NCI-H146 (cell line): ENCODE measurements around the gene TDRD9.

Experiments
- DNase-seq: peaks from one replicate; lab custom pipeline; 2025; lab: John Stamatoyannopoulos, UW

TDRD9 gene

DNA sequence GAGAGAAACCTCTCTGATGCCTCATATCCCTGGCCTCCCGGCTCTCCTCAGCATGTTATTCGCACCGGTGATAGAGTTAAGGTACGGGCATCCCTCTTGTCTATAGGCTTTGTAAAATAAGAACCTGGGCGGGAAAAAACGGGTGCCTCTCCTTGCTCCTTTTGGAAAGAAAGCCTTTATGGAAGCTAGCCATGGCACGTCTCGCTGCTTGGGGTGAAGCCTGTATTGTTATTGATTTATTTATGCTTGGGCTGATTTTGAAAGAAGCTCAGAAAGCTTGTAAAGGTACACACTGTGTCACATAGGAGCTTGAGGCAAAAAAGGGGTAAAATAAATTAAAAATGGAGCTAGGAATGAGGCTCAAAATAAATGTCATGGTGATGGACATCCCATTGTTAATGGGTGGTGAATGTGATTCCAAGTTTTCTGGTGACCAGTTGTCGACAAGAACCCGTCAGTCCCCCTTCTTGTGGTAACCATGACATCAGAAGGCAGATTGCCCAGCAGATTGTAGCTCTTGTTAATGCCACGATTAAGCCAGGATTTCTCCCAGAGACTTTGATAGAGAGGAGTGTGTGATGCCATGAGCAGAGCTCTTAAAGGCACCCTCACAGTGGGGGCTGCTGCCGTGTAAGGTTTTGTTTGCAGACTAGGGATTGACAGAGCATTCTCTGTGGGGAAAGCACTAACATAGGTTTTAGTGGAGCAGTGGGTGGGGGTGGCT is 106.9 kb downstream of the TDRD9 start:
- DNase-seq, result no peak

DNA sequence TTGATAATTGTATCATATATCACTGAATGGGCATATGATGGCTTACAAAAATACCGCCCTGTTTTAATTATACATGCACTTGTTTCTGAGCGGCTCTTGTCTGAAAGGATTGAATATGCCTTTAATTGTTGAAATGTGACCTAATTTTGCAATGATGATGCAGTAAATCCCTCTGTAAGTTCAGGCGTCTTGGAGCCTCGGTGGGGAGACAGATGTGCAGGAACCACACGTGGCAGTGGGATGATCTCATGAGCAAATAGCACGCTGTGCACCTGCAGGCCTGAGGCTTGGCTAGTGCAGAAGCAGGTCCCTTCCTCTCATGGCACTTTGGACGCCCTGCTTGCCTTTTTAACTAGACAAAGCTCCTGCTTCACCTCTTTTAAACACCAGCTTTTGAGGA is 108.0 kb downstream of the TDRD9 start:
- DNase-seq, result no peak

DNA sequence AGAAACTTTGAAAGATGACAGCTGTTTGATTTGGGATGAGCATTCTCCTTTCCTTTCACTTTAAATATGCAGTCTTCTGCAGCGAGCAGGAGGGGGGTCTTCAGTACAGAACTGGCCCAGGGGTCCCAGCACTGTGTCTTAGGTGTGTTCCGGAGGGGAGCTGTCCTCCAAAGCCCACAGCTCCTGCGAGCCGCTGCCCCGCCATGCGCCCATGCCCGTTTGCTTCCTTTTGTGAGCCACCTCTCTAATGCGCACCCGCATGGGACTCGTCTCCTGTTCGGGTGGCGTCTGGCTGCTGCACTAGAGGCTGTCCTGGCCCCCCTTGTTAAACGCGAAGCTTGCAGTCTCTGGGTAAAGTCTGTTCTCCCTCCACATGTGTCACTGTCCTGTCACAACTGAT is 108.8 kb downstream of the TDRD9 start:
- no peak for DNase-seq

DNA sequence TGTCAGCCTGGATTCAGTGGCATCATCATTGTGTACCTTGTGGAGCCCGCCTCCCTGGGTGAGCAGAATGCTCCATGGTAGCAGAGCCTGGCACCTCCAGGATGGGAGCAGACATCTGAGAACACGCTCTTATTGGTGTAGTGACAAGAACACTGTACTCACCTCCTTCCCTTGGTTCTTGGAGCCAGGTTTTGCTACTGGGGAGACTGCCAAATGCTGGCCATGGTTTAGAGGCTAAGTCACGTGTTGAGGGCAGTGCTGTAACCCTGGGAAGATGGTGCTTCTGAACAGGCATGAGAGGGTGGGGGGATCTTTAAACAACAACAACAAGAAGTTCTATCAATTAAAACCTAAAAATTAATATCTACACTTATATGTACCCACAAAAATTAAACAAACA is 109.6 kb downstream of the TDRD9 start:
- no peak for DNase-seq

DNA sequence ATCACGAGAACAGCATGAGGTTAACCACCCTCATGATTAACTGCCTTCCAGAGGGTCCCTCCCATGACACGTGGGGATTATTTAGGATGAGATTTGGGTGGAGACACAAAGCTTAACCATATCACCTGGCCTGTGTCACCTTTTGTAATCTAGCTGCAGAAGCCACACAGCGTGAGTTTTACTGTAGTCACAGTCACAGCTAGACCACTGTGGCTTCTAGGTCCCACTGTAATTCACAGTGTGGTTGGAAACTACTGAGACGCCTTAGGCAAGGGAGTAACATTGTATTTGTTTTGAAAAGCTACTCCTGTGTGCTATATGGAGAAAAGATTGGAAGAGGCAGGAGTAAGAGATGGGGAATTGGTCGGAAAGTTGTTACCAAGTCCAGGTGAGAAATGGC is 111.0 kb downstream of the TDRD9 start:
- DNase-seq, result no peak

DNA sequence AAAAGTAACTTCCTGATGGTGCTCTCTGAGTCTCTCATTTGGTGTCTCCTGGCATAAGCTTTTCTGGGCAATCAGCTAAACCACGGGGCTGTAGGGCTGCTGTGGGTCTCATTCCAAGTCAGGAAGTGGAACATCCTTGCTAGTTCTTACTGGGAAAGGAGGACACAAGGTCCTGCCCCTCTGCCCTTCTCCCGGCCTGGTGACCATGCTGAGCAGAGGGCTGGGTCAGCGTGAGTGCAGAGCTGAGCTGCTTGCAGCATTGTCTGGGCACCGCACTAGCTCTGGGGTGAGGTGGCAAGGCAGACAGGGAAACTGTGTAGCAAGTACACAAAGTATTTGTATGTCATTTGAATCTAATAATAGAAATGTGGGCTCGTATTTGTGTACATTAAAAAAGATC is 112.3 kb downstream of the TDRD9 start:
- DNase-seq, result no peak

DNA sequence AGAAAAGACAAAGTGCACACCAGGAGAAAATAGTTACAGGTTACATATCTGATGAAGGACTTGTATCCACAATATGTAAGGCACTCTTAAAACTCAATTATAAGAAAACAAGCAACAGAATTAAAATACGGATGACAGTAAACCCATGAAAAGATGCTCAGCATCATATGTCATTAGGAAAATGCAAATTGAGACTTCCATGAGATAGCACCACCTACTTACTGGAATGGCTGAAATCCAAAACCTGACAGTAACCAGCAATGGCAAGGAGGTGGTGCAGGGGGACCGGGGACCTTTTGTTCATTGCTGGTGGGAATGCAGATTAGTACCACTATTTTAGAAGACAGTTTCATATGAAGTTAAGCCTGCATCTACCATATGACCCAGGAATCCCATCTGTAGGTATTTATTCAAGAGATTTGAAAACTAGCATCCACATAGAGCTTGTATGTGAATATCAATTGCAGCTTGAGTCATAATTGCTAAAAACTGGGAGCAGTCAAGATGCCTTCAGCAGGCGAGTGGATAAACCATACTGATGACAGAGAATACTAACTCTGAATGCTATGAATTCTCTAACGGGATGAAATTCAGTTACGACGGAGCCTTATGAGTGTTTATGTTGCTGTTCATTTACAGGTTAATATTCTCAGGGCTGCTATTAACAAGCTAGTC is 113.3 kb downstream of the TDRD9 start:
- no peak for DNase-seq

DNA sequence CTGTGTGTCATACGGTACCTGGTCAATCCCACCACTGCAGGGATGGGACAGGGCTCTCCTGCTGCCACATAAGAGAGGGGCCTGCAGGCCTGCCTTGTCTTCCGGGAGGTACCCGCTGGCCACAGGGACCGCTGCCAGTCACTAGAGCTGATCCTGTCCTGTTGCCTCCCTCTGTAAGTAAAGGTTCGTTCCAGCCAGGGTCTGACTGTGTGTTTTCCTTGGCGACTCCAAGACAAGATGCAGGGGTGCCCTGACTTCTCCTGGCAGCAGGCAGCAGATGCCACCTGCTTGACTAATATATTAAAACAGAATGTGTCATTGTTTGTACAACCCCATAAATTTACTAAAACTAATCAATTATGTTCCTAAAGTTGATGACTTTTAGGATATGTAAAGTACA is 115.8 kb downstream of the TDRD9 start:
- no peak for DNase-seq

DNA sequence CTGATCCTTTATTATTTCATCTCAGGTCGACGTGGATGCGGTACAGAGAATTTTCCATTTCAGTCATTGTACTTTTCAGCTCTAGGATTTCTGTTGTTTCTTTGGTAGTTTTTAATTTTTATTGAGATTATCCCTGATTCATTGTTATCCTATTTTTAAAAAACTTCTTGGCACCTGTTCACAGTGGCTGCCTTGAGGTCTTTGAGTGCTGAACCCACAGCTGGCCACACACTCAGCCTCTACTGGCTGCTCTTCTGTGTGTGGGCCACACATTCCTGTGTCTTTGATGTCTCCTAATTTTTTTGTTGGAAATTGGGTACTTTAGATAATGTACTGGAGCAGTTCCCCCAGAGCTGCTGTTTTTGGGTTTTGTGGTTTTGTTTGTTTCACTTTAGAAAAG is 119.5 kb downstream of the TDRD9 start:
- DNase-seq, result no peak

DNA sequence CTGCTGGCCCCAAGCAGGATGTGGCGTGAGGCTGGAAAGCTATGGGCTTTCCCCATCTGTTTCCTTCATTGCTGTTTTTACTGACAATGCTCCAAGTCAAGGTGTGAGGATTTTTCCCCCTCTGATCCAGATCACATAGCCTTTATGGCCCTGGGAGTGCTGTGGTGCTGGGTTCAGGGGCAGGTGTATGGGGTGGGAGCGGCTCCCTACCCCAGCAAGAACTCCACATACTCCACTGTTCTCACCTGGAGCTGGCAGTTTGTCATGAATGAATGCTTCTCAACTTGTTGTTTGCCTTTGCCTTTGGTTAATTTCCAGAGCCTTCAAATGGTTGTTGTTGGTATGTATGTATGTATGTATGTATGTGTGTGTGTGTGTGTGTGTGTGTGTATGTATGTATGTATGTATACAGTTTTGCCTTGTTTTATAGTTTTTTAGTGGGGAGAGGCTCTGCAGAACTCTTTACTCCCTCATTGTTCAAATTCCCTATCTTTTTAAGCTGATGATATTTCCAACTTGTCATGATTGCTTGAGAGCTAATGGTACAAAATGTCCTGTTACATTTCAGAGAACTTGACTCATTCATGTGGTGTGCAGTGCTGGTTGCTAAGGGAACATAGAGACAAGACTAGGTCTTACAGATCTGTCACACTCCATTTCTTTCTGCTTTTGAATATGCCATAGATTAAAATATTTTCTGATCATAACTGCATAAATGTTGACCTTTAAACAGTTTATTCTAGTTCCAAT is 120.7 kb downstream of the TDRD9 start:
- DNase-seq, result no peak

DNA sequence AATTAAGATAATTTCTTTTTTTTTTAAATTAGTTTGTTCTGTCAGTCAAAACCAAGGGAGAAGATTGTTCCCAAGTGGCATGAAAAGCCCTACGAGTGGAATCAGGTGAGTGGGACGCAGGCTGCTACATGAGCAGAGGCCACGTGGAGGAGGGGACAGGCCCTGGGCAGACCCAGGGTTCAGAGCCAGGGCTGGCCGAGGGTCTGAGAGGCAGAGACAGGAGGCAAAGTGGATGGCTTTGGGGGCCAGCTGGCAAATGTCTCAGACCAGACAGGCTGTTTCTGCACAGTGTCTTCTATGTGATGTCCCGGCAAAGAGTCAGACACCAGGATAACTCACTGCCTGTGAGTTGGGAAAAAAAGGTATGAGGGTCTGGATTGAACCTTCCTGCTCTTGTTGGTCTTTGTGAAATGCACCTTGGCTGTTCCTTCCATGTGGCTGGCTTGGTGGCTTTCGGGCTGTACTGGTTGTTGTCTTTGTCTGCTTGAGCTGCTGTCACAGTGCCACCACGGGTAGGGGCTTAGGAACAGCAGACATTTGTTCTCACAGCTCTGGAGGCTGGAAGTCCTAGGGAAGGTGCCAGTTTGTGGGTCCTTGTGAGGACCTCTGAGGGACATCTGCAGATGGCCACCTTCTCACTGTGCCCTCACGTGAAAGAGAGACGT is 121.5 kb downstream of the TDRD9 start:
- DNase-seq, result no peak

DNA sequence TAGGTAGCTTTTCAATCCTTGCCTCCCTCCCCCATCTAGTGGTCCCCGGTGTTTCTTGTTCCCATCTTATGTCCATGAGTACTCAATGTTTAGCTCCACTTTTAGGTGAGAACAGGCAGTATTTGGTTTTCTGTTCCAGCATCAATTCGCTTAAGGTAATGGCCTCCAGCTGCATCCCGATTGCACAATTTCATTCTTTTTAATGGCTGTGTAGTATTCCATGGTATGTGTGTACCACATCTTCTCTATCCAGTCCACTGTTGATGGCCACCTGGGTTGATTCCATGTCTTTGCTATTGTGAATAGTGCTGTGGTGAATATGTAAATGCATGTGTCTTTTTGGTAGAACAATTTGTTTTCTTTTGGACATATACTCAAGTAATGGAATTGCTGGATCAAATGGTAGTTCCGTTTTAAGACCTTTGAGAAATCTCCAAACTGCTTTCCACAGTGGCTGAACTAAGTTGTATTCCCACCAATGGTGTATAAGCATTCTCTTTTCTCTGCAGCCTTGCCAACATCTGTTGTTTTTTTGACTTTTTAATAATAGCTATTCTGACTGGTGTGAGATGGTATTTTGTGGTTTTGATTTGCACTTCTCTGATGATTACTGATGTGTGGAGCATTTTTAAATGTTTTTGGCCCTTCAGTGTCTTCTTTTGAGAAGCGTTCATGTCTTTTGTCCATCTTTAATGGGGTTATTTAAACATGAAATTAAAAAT is 123.0 kb downstream of the TDRD9 start:
- DNase-seq, result no peak

DNA sequence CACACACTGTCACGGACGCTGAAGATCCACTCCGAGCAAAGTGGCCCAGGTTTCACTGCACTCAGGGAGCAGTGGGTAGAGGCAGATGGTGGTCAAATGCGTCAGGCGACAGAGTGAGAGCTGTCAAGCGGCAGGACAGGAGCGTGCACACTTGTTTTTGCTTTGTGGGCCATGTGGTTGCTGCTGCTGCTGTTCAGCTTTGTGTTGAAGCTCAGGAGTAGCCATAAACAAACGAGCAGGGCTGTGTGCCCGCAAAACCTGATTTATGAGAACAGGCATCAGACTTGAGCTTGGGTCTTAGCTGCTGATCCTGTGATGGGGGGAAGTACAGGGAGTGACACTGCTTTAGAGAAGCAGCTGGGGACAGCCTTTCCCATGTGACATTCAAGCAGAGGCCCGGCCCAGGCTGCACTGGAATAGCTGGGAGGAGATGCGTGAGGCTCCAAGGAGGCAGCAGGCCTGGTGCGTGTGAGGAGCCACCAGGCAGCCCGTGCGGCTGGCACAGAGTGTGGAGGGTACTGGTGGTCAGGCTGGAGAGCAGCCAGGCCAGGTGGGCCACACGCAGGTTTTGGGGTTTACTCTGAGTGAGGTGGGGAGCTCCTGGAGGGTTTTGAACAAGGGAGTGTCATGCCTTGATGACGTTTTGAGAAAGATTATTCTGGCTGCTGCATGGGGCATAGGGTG is 126.1 kb downstream of the TDRD9 start:
- DNase-seq, result no peak

DNA sequence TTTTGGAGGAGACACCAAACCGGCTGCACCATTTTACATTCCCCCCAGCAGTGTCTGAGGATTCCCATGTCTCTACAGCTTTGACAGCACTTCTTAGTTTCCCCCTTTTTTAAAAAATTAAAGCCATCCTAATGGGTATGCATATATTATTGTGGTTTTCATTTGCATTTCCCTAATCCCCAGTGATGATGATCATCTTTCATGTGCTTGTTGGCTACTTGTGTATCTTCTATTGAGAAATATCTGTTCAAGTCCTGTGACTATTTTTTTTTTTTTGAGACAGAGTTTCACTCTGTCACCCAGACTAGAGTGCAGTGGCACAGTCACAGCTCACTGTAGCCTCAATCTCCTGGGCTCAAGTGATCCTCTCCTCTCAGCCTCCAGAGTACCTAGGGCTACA is 134.0 kb downstream of the TDRD9 start:
- DNase-seq, result no peak

DNA sequence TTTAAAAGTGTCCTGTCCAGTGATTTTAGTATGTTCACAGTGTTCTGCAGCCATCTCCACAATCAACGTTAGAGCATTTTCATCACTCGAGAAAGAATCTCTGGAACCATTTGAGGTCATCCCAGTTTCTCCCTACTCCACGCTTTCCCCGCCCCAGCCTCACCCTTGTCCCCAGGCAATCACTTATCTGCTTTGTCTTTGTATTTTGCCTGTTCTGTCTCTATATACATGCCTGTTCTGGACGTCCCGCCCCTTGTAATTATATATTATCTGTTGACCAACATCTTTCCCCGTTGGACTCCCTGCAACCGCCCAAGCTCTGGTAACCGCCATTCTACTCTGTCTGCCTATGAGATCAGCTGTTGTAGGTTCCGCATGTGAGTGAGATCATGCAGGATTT is 135.7 kb downstream of the TDRD9 start:
- DNase-seq, result no peak

DNA sequence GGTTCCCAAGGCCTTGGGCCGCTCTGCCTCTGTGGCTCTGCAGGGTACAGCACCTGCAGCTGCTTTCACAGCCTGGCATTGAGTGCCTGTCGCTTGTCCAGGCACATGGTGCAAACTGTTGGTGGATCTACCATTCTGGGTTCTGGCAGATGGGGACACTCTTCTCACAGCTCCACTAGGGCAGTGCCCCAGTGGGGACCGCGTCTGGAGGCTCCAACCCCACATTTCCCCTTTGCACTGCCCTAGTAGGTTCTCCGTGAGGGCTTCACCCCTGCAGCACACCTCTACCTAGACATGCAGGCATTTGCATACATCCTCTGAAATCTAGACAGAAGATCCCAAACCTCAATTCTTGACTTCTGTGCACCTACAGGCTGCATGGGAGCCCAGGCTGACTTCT is 138.0 kb downstream of the TDRD9 start:
- DNase-seq, result no peak

DNA sequence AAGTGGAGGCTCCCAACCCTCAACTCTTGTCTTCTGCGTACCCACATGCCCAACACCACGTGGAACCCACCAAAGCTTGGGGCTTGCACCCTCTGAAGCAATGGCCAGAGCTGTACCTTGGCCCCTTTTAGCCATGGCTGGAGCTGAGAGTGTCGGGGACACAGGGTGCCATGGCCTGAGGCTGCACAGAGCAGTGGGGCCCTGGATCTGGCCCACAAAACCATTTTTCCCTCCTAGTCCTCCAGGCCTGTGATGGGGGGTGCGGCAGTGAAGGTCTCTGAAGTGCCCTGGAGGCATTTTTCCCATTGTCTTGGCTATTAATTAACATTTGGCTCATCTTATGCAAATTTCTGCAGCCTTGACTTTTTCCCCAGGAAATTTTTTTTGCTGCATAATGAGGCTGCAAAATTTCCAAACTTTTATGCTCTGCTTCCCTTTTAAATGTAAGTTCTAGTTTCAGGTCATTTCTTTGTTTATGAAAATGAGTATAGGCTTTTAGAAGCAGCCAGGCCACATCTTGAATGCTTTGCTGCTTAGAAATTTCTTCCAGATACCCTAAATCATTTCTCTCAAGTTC is 138.6 kb downstream of the TDRD9 start:
- no peak for DNase-seq

DNA sequence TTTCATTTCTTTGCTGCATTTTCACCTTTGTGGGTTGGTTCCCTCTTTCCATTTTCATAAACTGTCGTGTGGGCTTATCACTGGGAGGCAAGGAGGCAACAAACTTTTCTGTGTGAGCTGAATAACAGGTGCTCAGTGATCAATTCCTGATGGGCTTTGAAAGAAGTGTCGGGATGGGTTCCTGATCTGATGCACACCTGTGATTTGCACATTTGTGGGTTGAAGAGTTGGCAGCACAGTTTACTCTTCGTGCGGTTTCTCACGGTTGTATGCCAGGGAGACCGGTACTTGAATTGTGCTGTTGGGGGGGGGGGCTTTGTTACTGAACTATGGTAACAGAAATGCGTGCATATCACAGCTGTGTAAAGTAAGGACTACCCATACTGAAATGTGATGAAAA is 141.3 kb downstream of the TDRD9 start:
- DNase-seq, result no peak

DNA sequence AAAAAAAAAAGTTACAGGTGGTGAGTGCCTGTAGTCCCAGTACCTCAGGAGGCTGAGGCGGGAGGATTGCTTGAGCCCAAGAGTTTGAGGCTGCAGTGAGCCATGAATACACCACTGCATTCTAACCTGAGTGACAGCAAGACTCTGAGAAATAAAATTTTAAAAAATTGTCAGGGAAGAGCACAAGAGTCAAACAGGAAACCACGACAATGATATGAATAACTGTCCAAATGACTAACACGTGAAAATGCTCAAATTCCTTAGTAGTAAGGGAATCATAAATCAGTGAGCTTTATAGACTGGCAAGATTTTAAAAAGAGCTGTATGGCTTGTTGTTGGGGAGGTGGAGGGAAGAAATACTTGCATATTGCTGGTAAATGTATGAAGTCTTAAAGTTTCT is 144.3 kb downstream of the TDRD9 start:
- no peak for DNase-seq

DNA sequence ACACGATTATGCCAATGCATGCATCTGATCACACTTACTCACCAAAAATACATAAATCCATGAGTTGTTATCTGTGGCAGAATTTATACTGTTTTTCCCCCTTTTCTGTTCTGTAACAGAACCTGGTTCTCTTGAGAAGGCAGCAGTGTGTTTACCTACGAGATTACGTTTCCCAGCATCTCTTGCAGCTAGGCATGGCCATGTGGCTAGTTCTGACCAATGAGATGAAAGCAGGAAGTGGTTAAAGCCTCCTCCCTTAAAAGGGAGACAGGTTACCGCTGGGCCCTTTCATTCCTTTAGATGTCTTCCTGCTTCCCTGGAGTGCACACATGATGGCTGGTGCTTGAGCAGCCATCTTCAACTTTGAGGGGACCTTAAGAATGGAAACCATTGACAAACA is 145.5 kb downstream of the TDRD9 start:
- DNase-seq, result no peak

DNA sequence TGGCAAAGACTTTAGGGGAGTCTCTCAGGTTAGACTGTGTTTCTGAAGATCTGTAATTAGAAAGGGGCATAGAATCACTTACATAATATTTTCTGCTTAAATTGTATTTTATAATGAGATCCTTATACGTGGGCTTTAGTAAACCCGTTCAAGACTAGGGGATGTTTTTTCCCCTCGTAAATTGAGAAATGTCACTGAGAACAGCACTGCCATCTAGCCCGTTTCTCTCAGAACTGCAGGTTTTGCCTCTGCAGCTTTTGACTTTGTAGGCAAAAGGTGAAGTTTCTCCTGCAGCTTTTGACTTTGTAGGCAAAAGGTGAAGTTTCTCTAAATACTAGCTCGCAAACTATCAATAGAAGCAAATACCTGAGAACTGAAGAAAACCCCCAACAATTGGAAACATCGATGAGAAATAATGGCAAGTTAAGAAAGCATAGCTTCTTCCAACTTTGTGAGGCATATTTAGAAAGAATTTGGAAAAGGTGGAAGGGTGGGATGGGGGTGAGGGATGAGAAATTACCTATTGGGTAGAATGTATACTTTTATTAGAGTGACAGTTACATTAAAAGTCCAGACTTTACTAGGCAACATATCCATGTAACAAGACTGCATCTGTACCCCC is 147.4 kb downstream of the TDRD9 start:
- DNase-seq, result no peak
